ENCODE data around the gene HTR6.
A peak's percentile ranks its signal among the peaks of the same experiment; 100 is the strongest.

The HTR6 gene

DNA sequence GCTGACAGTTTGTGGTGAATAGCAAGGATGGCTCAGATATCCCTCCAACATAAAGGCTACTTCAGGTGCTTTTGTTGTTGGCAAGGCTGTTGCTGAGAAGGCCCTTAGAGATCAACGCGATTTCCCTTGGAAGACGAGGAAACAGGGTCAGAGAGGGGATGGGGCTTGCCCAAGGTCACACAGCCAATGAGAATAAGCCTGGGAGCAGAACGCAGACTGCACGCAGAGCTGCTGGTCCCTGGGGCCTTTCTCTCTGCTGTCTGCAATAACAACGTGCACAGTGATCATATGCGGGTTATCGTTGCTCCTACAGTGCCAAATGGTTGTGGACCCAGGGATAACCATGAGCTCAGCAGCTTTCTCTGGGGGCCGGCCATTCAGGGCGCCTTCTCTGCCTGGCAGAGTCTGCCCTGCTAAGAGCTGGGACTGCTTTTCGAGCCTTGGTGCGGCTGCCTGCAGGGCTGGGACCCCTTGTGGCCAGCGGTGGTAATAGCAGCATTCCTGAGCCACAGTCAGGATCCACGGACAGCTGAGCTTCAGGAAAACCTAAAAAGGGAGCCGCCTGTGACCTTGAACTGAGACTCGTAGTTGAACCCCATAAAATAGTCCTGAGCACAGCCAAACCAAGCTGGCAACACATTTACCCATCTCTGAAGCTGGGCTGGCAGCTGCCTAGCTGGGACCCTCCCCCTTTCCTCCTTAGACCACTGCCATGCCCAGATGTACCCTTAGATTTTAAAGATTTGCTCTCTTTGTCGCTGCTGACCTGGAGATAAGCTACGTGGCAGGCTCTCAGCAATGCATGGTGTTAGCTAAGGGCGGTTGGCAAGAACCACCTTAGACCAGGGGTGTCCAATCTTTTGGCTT lies 39.8 kb downstream of the HTR6 start:
- TF ChIP-seq, protein P1, sequence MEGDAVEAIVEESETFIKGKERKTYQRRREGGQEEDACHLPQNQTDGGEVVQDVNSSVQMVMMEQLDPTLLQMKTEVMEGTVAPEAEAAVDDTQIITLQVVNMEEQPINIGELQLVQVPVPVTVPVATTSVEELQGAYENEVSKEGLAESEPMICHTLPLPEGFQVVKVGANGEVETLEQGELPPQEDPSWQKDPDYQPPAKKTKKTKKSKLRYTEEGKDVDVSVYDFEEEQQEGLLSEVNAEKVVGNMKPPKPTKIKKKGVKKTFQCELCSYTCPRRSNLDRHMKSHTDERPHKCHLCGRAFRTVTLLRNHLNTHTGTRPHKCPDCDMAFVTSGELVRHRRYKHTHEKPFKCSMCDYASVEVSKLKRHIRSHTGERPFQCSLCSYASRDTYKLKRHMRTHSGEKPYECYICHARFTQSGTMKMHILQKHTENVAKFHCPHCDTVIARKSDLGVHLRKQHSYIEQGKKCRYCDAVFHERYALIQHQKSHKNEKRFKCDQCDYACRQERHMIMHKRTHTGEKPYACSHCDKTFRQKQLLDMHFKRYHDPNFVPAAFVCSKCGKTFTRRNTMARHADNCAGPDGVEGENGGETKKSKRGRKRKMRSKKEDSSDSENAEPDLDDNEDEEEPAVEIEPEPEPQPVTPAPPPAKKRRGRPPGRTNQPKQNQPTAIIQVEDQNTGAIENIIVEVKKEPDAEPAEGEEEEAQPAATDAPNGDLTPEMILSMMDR (IDR thresholded peaks at IDR 0.05; ENCODE audit: control extremely low read depth, extremely low read depth, low read depth, missing control alignments) = peak; percentile 96
- peak; percentile 74 for DNase-seq (ENCODE audit: extremely low spot score)
- POLR2A ChIA-PET = no interaction called here
- CTCF ChIA-PET = interaction anchor here (0.8 to 5.1 kb wide), 35 partner anchors 11 to 408 kb away, joined by 3 to 114 read pairs (median 4); no protein-coding TSS in a partner anchor

DNA sequence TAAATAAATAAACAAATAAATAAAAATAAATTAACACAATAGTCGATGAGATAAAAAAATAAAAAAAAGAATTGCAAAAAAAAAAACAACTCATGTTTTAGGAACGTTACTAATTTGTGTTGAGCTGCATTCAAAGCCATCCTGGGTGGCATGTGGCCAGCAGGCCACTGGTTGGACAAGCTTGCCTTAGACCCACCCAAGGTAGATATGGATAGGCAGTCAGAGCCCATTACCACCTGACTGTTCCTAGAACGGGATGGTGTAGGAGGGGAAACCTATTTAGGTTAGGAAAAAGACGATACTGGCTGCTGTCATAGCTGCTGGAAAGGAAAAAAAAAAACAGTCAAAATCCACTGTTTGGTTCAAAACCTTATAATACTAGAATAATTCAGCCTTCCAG lies 40.8 kb downstream of the HTR6 start:
- CTCF ChIA-PET = interaction anchor here (0.6 to 5.1 kb wide), 12 partner anchors 10 to 898 kb away, joined by 3 to 114 read pairs (median 10); no protein-coding TSS in a partner anchor
- POLR2A ChIA-PET = no interaction called here
- TF ChIP-seq, protein P1 (IDR thresholded peaks at IDR 0.05; ENCODE audit: control extremely low read depth, extremely low read depth, low read depth, missing control alignments) = no peak
- DNase-seq (ENCODE audit: extremely low spot score) = no peak

DNA sequence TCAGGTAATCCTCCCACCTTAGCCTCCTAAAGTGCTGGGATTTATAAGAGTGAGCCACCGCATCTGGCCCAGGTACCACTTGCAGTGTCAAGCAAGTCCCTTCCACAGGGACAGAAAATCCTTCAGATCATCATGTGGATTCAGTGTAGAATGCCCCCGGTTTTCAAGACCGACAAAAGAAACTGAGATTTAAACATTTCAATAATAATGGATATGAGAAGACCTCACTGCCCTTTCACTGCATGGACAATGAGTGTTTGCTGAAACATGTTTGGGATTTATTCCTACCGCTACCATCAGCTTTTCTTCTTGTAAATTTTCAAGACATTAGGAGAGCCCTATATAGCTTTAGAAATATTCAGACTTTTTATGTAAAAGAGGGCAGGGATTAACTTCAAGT lies 41.5 kb downstream of the HTR6 start:
- ChIA-PET POLR2A (no interaction called here), CTCF (interaction anchor here (1.2 to 5.1 kb wide), 6 partner anchors 9 to 105 kb away, joined by 3 to 114 read pairs (median 44); no protein-coding TSS in a partner anchor)
- no peak for DNase-seq (ENCODE audit: extremely low spot score)
- TF ChIP-seq, protein P1 (IDR thresholded peaks at IDR 0.05; ENCODE audit: control extremely low read depth, extremely low read depth, low read depth, missing control alignments) = no peak

DNA sequence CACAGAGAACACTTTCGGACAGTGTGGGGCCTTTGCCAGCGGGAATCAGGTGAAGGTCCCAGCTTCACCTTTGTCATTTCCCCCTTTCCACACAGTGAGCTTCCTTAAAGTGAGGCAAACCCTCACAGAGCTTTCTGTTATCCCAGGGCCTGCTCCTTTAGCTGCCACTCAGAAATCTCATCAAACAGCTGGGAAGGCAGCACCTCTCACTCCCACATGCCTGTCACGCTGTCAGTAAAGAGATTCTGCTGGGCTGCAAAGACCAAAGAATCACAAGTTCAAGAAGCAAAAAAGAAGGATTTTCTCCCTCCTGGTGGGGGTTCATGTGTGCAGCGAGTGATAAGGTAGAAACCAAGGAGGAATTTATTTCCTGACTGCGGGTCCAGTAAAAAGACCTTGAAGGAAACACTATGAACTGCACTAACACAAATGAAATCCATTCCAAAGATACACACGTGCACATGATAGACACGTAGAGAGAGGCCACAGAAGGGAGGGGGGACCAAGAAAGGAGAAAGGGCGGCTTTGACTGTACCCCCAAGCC lies 44.0 kb downstream of the HTR6 start:
- TF ChIP-seq, protein P1 (IDR thresholded peaks at IDR 0.05; ENCODE audit: control extremely low read depth, extremely low read depth, low read depth, missing control alignments) = no peak
- POLR2A ChIA-PET = no interaction called here
- CTCF ChIA-PET = interaction anchor here (1.5 kb wide), 1 partner anchor 47 kb away, joined by 5 read pairs; no protein-coding TSS in a partner anchor
- no peak for DNase-seq (ENCODE audit: extremely low spot score)

DNA sequence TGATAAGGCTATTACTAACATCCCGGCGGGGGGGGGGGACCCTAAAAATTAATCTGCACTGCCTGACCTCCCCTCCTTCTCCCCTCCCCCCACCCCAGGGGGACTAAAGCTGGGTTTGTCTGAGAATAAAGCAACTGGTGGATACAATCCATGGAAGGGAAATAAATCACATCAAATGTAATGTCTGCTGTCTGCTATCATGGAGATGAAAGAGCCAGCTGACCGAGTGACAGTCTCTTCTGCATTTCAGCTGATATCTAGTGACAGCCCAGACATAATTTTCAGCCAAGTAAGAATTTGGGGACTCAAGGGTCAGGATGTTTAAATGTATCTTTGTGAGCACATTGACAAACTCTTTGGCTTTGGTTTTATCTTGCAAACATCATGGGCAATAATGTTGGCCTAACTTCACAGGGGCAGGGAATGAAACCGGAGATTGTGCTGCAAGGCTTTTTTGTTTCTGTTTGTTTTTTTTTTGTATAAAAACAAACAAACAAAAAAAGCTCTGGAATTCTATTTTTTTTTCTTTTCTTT lies 44.7 kb downstream of the HTR6 start:
- TF ChIP-seq, protein P1 (IDR thresholded peaks at IDR 0.05; ENCODE audit: control extremely low read depth, extremely low read depth, low read depth, missing control alignments) = no peak
- CTCF ChIA-PET = interaction anchor here (2.7 kb wide), 1 partner anchor 47 kb away, joined by 9 read pairs; no protein-coding TSS in a partner anchor
- POLR2A ChIA-PET = no interaction called here
- DNase-seq (ENCODE audit: extremely low spot score) = no peak

DNA sequence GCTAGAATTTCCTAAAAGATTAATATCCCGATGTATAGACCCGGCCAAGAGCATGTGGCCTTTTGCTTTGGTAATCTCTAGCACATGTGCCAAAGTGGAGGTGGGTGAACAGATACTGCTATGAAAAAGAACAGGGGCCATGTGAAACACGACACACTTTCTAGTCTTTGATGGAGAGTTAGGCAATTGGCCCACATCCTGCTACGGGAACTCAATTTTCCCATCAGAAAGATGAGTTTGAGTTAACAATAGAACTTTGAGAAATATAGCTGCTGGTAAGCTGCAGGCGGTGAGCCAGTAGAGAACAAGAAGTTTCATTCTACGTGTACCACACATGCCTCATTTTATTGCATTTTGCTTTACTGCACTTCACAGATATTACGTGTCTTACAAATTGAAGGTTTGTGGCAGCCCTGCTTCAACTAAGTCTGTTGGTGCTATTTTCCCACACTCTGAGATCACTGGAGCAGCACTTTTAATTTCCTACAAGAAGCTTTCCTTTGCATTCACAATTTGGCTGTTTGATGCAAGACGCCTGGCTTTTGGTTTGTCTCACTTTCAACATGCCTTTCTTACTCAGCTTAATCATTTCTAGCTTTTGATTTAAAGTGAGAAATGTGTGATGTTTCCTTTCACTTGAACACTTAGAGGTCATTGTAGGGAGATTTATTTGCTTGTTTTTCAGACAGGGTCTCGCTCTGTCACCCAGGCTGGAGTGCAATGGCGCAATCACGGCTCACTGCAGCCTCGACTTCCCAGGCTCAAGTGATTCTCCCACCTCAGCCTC lies 46.3 kb downstream of the HTR6 start:
- POLR2A ChIA-PET = no interaction called here

More for the DNA sequence above, 46.3 kb downstream of the HTR6 start:
- CTCF ChIA-PET = interaction anchor here (1.5 to 2.7 kb wide), 2 partner anchors 17 to 49 kb away, joined by 3 to 9 read pairs; no protein-coding TSS in a partner anchor
- TF ChIP-seq, protein P1 (IDR thresholded peaks at IDR 0.05; ENCODE audit: control extremely low read depth, extremely low read depth, low read depth, missing control alignments) = no peak
- peak; percentile 57 for DNase-seq (ENCODE audit: extremely low spot score)
